Heart left ventricle (tissue), 16 donors: ENCODE measurements around the gene RAET1E. TPM values are rescaled to one million over a fixed set of nuclear protein-coding genes. Genes with fewer than 3 reads are reported as not detected.
"Not testable (repeated sequence)": the region's sequence is repeated elsewhere in the genome, so short reads cannot be mapped to it uniquely, and the experiment has no call there.

Experiments
- ATAC-seq, 4 donors: fragments of 200-7000 bp; cut with Tn5 transposase; one replicate each; pipeline ENCODE4 v1.9.1; 2020 to 2022; ENCODE audit warnings: moderate library complexity in 4 of 4, mild to moderate bottlenecking in 3 of 4, moderate number of reproducible peaks in 1 of 4
- DNase-seq, 5 donors: peaks; one replicate each; pipeline ENCODE4 v3.0.0-alpha.2; 2020
- H3K27ac ChIP-seq, 12 donors: fragments of 200-600 bp; sonication (generic) in 4 of 12; one replicate each; pipeline versions ENCODE4 v1.5.0 to v1.8.0; 2016 to 2022; ENCODE audit warnings: mild to moderate bottlenecking in 2 of 12
- H3K27me3 ChIP-seq, 9 donors: fragments of 200-600 bp; sonication (generic) in 2 of 9; one replicate each; pipeline versions ENCODE4 v1.5.1 to v1.8.0; 2016 to 2022; ENCODE audit warnings: mild to moderate bottlenecking in 3 of 9
- H3K36me3 ChIP-seq, 9 donors: fragments of 200-600 bp; sonication (generic) in 2 of 9; one replicate each; pipeline versions ENCODE4 v1.5.0 to v1.8.0; 2018 to 2022; ENCODE audit warnings: mild to moderate bottlenecking in 2 of 9
- H3K4me1 ChIP-seq, 12 donors: fragments of 200-600 bp; sonication (generic) in 4 of 12; one replicate each; pipeline versions ENCODE4 v1.5.0 to v1.8.0; 2016 to 2022; ENCODE audit warnings: mild to moderate bottlenecking in 3 of 12
- H3K4me3 ChIP-seq, 12 donors: fragments of 200-600 bp; sonication (generic) in 4 of 12; one replicate each; pipeline versions ENCODE4 v1.5.0 to v1.8.0; 2017 to 2022; ENCODE audit warnings: mild to moderate bottlenecking in 9 of 12, moderate library complexity in 4 of 12
- H3K9me3 ChIP-seq, 12 donors: fragments of 200-600 bp; sonication (generic) in 4 of 12; one replicate each; pipeline versions ENCODE4 v1.5.0 to v1.8.0; 2016 to 2022; ENCODE audit warnings: mild to moderate bottlenecking in 1 of 12
- CTCF ChIP-seq, 12 donors: fragments of 200-600 bp; sonication (generic) in 4 of 12; IDR thresholded peaks; one replicate each; pipeline versions ENCODE4 v1.5.0 to v1.8.0; 2018 to 2022; ENCODE audit warnings: antibody characterized with exemption in 12 of 12, mild to moderate bottlenecking in 5 of 12
- POLR2A ChIP-seq, 2 donors: fragments of 450-650 bp; IDR thresholded peaks; one replicate each; pipeline ENCODE4 v1.6.1; 2017; ENCODE audit warnings: antibody characterized with exemption in 2 of 2, mild to moderate bottlenecking in 2 of 2, moderate library complexity in 2 of 2
- WGBS, 4 donors: extraction: QIAGEN DNeasy Blood & Tissue Kit in 2 of 4; methylation state at CpG; one replicate each; pipeline versions ENCODE4 v1.1.5 to v1.1.7; 2013 to 2018; 5-methylcytosine and 5-hydroxymethylcytosine counted together
- intact Hi-C, 10 donors: fragments of 100-400 bp; cut with DNase I; formaldehyde crosslinking; loops; one replicate each; pipeline versions ENCODE4 v1.11.1 to v1.14.2; 2022
- polyA plus RNA-seq, 2 donors: library from polyadenylated mRNA; stranded (reverse); fragments of 200-250 nt; gene quantifications; one replicate each; pipeline ENCODE4 v1.2.3, GENCODE V29; 2013
- total RNA-seq, 9 donors: library from RNA; depleted of rRNA in 2 of 9; stranded (reverse); fragments of >200 nt in 2 of 9; fragmentation: NEBNext Ultra II Directional in 3 of 9; extraction: Animal tissue kit (Norgen Biotek cat#: 25700) in 3 of 9; gene quantifications; one replicate each; pipeline versions ENCODE4 v1.1.0 to v1.2.4, GENCODE V29; 2016 to 2023
- donor health status: ischemic (EF 13 %, LVEDD 7.1; RV severe dilation, severe dysfunction).
- donor health status: healthy with polysubstance abuse.
- donor health status: DM: no; HTN: yes; CAD: no.
- donor health status: DM: no; HTN: no; CAD: no.
- donor health status: ischemic (EF 25% LVEDD 6.9; RV normal size, moderate dysfunction).
- donor health status: ischemic (EF 25% LVEDD 5.7; RV mildly dilated, moderate dysfunction).
- donor health status: healthy.
- donor health status: DM: yes; HTN: yes; CAD: no.
- donor health status: ischemic (EF 35%, LVEDD 5.7; RV mildly dilated, moderate dysfunction).
- donor health status: nonischemic (EF 11% LVEDD 7.7; RV severe dilation, severe dysfunction).
- donor health status: DM: yes; HTN: yes; CAD: no.
- donor health status: PGD.
- donor health status: ischemic (EF 29% LVEDD 5.4; RV normal size, mild dysfunction).
- donor health status: nonischemic (EF 23%, LVEDD 6.1; RV moderate dilation, normal function).

Gene RAET1E
- total and polyA plus RNA-seq, 11 donors, result 0.12 to 5.0 (median 0.46) TPM; not detected in 6

- H3K4me1 ChIP-seq, result peaks cover 0 to 32% (median 20%) of the 10 kb centered on the region in 12 donors
- intact Hi-C loops, result loop anchor here in 6 of 10 donors (2.0 to 10.0 kb wide), 5 partner anchors 27 to 359 kb away; partner anchors contain the start of genes GINM1 (in 2 of the 6) and LRP11 (in 1 of the 6)
- 27 to 30% (median 28%) methylated on average over 33 of the region's 33 CpGs for WGBS, 4 donors
- ATAC-seq (no peak), DNase-seq (no peak)
- no peaks in the 10 kb centered on the region for H3K36me3 ChIP-seq
- H3K27me3 ChIP-seq, result peaks cover 0 to 35% (median 1%) of the 10 kb centered on the region in 9 donors
- TF ChIP-seq POLR2A (IDR thresholded peaks at IDR 0.05) (no peak), CTCF (IDR thresholded peaks at IDR 0.05) (no peak)
- no peaks in the 10 kb centered on the region for H3K9me3 ChIP-seq
- peak overlapping the region; percentile 11 to 67 (median 58) for H3K4me3 ChIP-seq
- H3K27ac ChIP-seq, result no peak overlapping the region
These were observed 25.5 kb upstream of the RAET1E start for GRCh38 chr6:149923327-149923986.

- ATAC-seq, result peak; percentile 85 to 93 (median 89)
- DNase-seq, result peak; percentile 91 to 93 (median 92)
- Histone ChIP-seq H3K4me1 (peaks cover 0 to 32% (median 20%) of the 10 kb centered on the region in 12 donors), H3K4me3 (peak within 1 kb of the TSS; percentile 11 to 67 (median 58)), H3K36me3 (no peaks in the 10 kb centered on the region), H3K9me3 (no peaks in the 10 kb centered on the region), H3K27ac (no peak within 1 kb of the TSS), H3K27me3 (peaks cover 0 to 35% (median 0%) of the 10 kb centered on the region in 9 donors)
- intact Hi-C loops, result loop anchor here in 6 of 10 donors (2.0 to 10.0 kb wide), 5 partner anchors 26 to 358 kb away; partner anchors contain the start of genes GINM1 (in 2 of the 6) and LRP11 (in 1 of the 6)
- TF ChIP-seq CTCF (IDR thresholded peaks at IDR 0.05), result no peak
- 0 to 1% (median 0%) methylated on average over 13 to 40 of the region's 40 CpGs for WGBS, 4 donors
These were observed 24.9 kb upstream of the RAET1E start, which contains the start of gene RAET1G for GRCh38 chr6:149922642-149923326. TSS of gene RAET1G (minus strand) at chr6:149923121. CDS start at chr6:149923010, 111 bp downstream.

- H3K36me3 ChIP-seq, H3K27ac ChIP-seq, H3K9me3 ChIP-seq, DNase-seq, ATAC-seq: not testable (repeated sequence)
- peak overlapping the region in 6 of 12 donors; percentile 42 to 67 (median 58) for H3K4me3 ChIP-seq
- H3K4me1 ChIP-seq, result peaks cover 0 to 32% (median 20%) of the 10 kb centered on the region in 12 donors
- peaks cover 0 to 35% (median 0%) of the 10 kb centered on the region in 9 donors for H3K27me3 ChIP-seq
- intact Hi-C loops, result loop anchor here in 6 of 10 donors (2.0 to 10.0 kb wide), 5 partner anchors 25 to 357 kb away; partner anchors contain the start of genes GINM1 (in 2 of the 6) and LRP11 (in 1 of the 6)
- WGBS, 4 donors, result 39 to 65% (median 51%) methylated on average over 5 of the region's 5 CpGs
These were observed 24.2 kb upstream of the RAET1E start for GRCh38 chr6:149922091-149922490.

GRCh38 chr6:149921361-149921760, 23.4 kb upstream of the RAET1E start:
- no peak overlapping the region for H3K27ac ChIP-seq
- H3K27me3 ChIP-seq, result peaks cover 0 to 30% (median 0%) of the 10 kb centered on the region in 9 donors
- DNase-seq, result no peak
- no peaks in the 10 kb centered on the region for H3K9me3 ChIP-seq
- no peak for ATAC-seq
- H3K4me3 ChIP-seq, result no peak overlapping the region
- intact Hi-C loops, result loop anchor here in 6 of 10 donors (10.0 kb wide), 4 partner anchors 57 to 357 kb away; partner anchors contain the start of genes GINM1 (in 2 of the 6) and LRP11 (in 1 of the 6)
- H3K4me1 ChIP-seq, result peaks cover 0 to 31% (median 19%) of the 10 kb centered on the region in 12 donors
- no peaks in the 10 kb centered on the region for H3K36me3 ChIP-seq
- TF ChIP-seq CTCF (IDR thresholded peaks at IDR 0.05), result no peak
- TF ChIP-seq POLR2A (IDR thresholded peaks at IDR 0.05), result no peak
- 91 to 98% (median 95%) methylated on average over 5 to 6 of the region's 6 CpGs for WGBS, 4 donors
